Hindlimb muscle (tissue), 1 donor: Measurements from ENCODE around the gene DNAJA2. TPM values are rescaled to one million over a fixed set of nuclear protein-coding genes. Genes with fewer than 3 reads are reported as not detected.

Source experiments
- DNase-seq: peaks from one replicate; pipeline ENCODE4 v3.0.0-alpha.2; 2013
- polyA plus RNA-seq: library from polyadenylated mRNA; unstranded; fragments of 120-200 nt; gene quantifications from one replicate; pipeline ENCODE4 v1.2.1, GENCODE V29; 2013; ENCODE audit not compliant: insufficient read length

DNAJA2 gene
- polyA plus RNA-seq, 1 donor, result 45.7 TPM

GRCh38 chr16:46926470-46927225, 46.8 kb downstream of the DNAJA2 start:
- DNase-seq, result no peak

GRCh38 chr16:46924402-46924801, 49.1 kb downstream of the DNAJA2 start:
- no peak for DNase-seq

- no peak for DNase-seq
Measured at GRCh38 chr16:46923513-46924295, 49.8 kb downstream of the DNAJA2 start.

GRCh38 chr16:46922239-46922638, 51.2 kb downstream of the DNAJA2 start:
- DNase-seq, result no peak

- no peak for DNase-seq
Measured at GRCh38 chr16:46920402-46921068, 52.9 kb downstream of the DNAJA2 start.

GRCh38 chr16:46918905-46919792, 54.3 kb downstream of the DNAJA2 start:
- no peak for DNase-seq

- DNase-seq, result no peak
Measured at GRCh38 chr16:46918400-46918799, 55.1 kb downstream of the DNAJA2 start.

GRCh38 chr16:46916980-46917379, 56.5 kb downstream of the DNAJA2 start:
- DNase-seq, result no peak

- no peak for DNase-seq
Measured at GRCh38 chr16:46915483-46916025, 57.9 kb downstream of the DNAJA2 start.

GRCh38 chr16:46914556-46915201, 58.8 kb downstream of the DNAJA2 start:
- DNase-seq, result no peak

GRCh38 chr16:46911650-46912049, 61.8 kb downstream of the DNAJA2 start:
- no peak for DNase-seq

GRCh38 chr16:46911038-46911437, 62.4 kb downstream of the DNAJA2 start:
- DNase-seq, result no peak

GRCh38 chr16:46908540-46909372, 64.7 kb downstream of the DNAJA2 start:
- peak; percentile 49 for DNase-seq

GRCh38 chr16:46907061-46907774, 66.3 kb downstream of the DNAJA2 start:
- DNase-seq, result no peak

- no peak for DNase-seq
Measured at GRCh38 chr16:46906360-46907060, 67.0 kb downstream of the DNAJA2 start.
